Kidney epithelial cell (primary cell): ENCODE measurements around the gene MYH9. TPM values are rescaled to one million over a fixed set of nuclear protein-coding genes. Genes with fewer than 3 reads are reported as not detected.

Experiments
- DNase-seq: peaks from one replicate; pipeline ENCODE4 v3.0.0-alpha.2; 2010; ENCODE audit warnings: low read depth
- H3K27me3 ChIP-seq: 2 replicates; pipeline ENCODE4 v1.6.0; 2011; ENCODE audit warnings: low read length; ENCODE audit not compliant: control insufficient read depth, insufficient read depth
- H3K36me3 ChIP-seq: 2 replicates; pipeline ENCODE4 v1.5.1; 2011; ENCODE audit warnings: low read length; ENCODE audit not compliant: control insufficient read depth, insufficient read depth
- H3K4me3 ChIP-seq: 2 replicates; pipeline ENCODE4 v1.5.1; 2011; ENCODE audit warnings: low read depth, mild to moderate bottlenecking, control low read depth, low read length
- CTCF ChIP-seq: IDR thresholded peaks from 2 replicates; pipeline ENCODE4 v1.5.1; 2011; ENCODE audit warnings: mild to moderate bottlenecking, moderate library complexity, low read length, control low read depth, inconsistent platforms; ENCODE audit not compliant: insufficient read depth, poor library complexity, severe bottlenecking
- total RNA-seq: library from RNA; depleted of rRNA; stranded (reverse); fragments of >200 nt; gene quantifications from 2 replicates; pipeline ENCODE4 v1.2.3, GENCODE V29; 2015

The MYH9 gene
- total RNA-seq, 1 donor from 2014 or later = 1,580 TPM

GRCh38 chr22:36286096-36286957, 101.4 kb downstream of the MYH9 start:
- peak; percentile 97 for TF ChIP-seq CTCF
- H3K36me3 ChIP-seq = peaks cover 17% of the 10 kb centered on the region
- DNase-seq = no peak
- no peak overlapping the region for H3K4me3 ChIP-seq
- no peaks in the 10 kb centered on the region for H3K27me3 ChIP-seq

- no peak for TF ChIP-seq CTCF
Observed at GRCh38 chr22:36285545-36285944, 102.2 kb downstream of the MYH9 start.

GRCh38 chr22:36285017-36285416, 102.8 kb downstream of the MYH9 start:
- TF ChIP-seq CTCF = no peak
- Histone ChIP-seq H3K4me3 (no peak overlapping the region), H3K36me3 (peaks cover 17% of the 10 kb centered on the region)

More at GRCh38 chr22:36285545-36285944, 102.2 kb downstream of the MYH9 start:
- no peak for DNase-seq
- Histone ChIP-seq H3K36me3 (peaks cover 17% of the 10 kb centered on the region), H3K4me3 (no peak overlapping the region), H3K27me3 (no peaks in the 10 kb centered on the region)

GRCh38 chr22:36284171-36284571, 103.6 kb downstream of the MYH9 start:
- H3K27me3 ChIP-seq = no peaks in the 10 kb centered on the region
- H3K4me3 ChIP-seq = no peak overlapping the region
- no peak for TF ChIP-seq CTCF
- DNase-seq = no peak
- H3K36me3 ChIP-seq = peaks cover 15% of the 10 kb centered on the region

More at GRCh38 chr22:36285017-36285416, 102.8 kb downstream of the MYH9 start:
- no peaks in the 10 kb centered on the region for H3K27me3 ChIP-seq
- DNase-seq = no peak

GRCh38 chr22:36282328-36282831, 105.4 kb downstream of the MYH9 start:
- peaks cover 12% of the 10 kb centered on the region for H3K36me3 ChIP-seq
- no peaks in the 10 kb centered on the region for H3K27me3 ChIP-seq
- no peak overlapping the region for H3K4me3 ChIP-seq
- no peak for DNase-seq
- no peak for TF ChIP-seq CTCF

- no peak overlapping the region for H3K4me3 ChIP-seq
- peaks cover 12% of the 10 kb centered on the region for H3K36me3 ChIP-seq
- TF ChIP-seq CTCF = no peak
- DNase-seq = no peak
- H3K27me3 ChIP-seq = no peaks in the 10 kb centered on the region
Observed at GRCh38 chr22:36281781-36282327, 105.9 kb downstream of the MYH9 start.
